GM12875 (cell line): ENCODE measurements around the gene PKMYT1.

ENCODE experiments used
- H3K4me3 ChIP-seq: one replicate; pipeline ENCODE4 v1.5.1; 2011; ENCODE audit warnings: low read depth, low read length, control low read depth
- CTCF ChIP-seq: IDR thresholded peaks from 2 replicates; pipeline ENCODE4 v1.5.1; 2011; ENCODE audit warnings: low read depth, mild to moderate bottlenecking, control low read depth, inconsistent platforms, low read length, moderate library complexity, borderline replicate concordance; ENCODE audit not compliant: insufficient read depth

The PKMYT1 gene

GRCh38 chr16:2967721-2968161 lies 12.5 kb downstream of the PKMYT1 start:
- H3K4me3 ChIP-seq: no peak overlapping the region
- no peak for TF ChIP-seq CTCF

GRCh38 chr16:2967211-2967631 lies 13.0 kb downstream of the PKMYT1 start:
- no peak overlapping the region for H3K4me3 ChIP-seq
- no peak for TF ChIP-seq CTCF

- no peak overlapping the region for H3K4me3 ChIP-seq
- TF ChIP-seq CTCF: peak; percentile 6; the same call in 1 of the 2 replicates
Measured at GRCh38 chr16:2966808-2967191, 13.4 kb downstream of the PKMYT1 start.

DNA sequence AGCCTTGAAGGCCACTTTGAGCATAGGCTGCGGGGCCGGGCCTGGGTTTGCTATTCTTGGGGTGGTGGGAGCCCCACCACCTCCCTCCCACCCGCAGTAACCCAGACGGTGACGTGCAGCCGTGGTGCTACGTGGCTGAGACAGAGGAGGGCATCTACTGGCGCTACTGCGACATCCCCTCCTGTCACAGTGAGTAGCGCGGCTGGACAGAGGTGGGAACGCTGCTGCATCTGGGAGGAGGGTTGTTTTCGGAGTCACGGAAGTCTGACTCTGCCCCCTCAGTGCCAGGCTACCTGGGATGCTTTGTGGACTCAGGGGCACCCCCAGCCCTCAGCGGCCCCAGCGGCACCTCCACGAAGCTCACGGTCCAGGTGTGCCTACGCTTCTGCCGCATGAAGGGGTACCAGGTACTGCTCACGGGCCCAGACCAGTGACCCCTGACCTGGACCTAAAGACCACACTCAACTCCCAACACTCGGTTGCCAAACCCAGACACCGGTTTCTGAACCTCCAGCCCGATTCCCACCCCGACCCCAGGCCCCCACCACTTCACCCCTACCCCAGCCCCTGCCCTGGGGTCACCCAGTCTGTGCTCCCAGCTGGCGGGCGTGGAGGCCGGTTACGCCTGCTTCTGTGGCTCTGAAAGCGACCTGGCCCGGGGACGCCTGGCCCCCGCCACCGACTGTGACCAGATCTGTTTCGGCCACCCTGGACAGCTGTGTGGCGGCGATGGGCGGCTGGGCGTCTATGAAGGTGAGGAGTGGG lies 14.0 kb downstream of the PKMYT1 start:
- no peak overlapping the region for H3K4me3 ChIP-seq
- TF ChIP-seq CTCF: no peak

GRCh38 chr16:2964475-2965336 lies 15.5 kb downstream of the PKMYT1 start:
- H3K4me3 ChIP-seq: peak overlapping the region; percentile 54
- TF ChIP-seq CTCF: no peak

GRCh38 chr16:2963723-2964474 lies 16.3 kb downstream of the PKMYT1 start, which contains the start of gene KREMEN2:
Gene KREMEN2, plus strand, starts transcription at chr16:2964275. Its CDS starts 246 bp downstream, at chr16:2964521.
- peak within 1 kb of the TSS; percentile 54 for H3K4me3 ChIP-seq
- 0 out of 2 replicates have a peak, but pooled peaks have one; percentile 11 for TF ChIP-seq CTCF
